Measurements from ENCODE around the gene BCL7C. TPM values are rescaled to one million over a fixed set of nuclear protein-coding genes. Genes with fewer than 3 reads are reported as not detected.

BCL7C gene
- total and polyA plus RNA-seq, 10 of the 15 experiments (the other 5 are each of a cell fraction or from before 2014, with no cell fraction given), result 1.1 to 30.5 (median 13.7) TPM

- FAIRE-seq (no peak), DNase-seq (ENCODE audit: low read depth, low spot score) (no peak), ATAC-seq (no peak)
- ChIA-PET RAD21 (ENCODE audit: unreplicated experiment) (interaction anchor here (0.9 to 4.0 kb wide), 8 partner anchors 14 to 86 kb away, joined by 3 to 88 read pairs (median 6); no protein-coding TSS in a partner anchor), POLR2A (interaction anchor here (0.6 to 2.7 kb wide), 5 partner anchors 9 to 242 kb away, joined by 3 to 13 read pairs (median 3); no protein-coding TSS in a partner anchor), SMC1A (ENCODE audit: uncharacterized antibody, unreplicated experiment) (interaction anchor here (0.8 to 8.8 kb wide), 13 partner anchors 8 to 157 kb away, joined by 3 to 146 read pairs (median 4); partner anchors contain the start of gene ZNF629), CTCF (interaction anchor here (0.8 to 7.5 kb wide), 11 partner anchors 21 to 205 kb away, joined by 3 to 174 read pairs (median 9); no protein-coding TSS in a partner anchor)
- Histone ChIP-seq H3K27ac (ENCODE audit: control insufficient read depth, insufficient read depth) (no peak overlapping the region), H3K36me3 (ENCODE audit: control insufficient read depth in 2 of 2, insufficient read depth in 2 of 2, low read length in 1 of 2) (no peaks in the 10 kb centered on the region), H3K9ac (ENCODE audit: control insufficient read depth, insufficient read depth, low read length) (no peak overlapping the region), H3K79me2 (ENCODE audit: control insufficient read depth, insufficient read depth, low read length) (no peaks in the 10 kb centered on the region), H3K9me3 (replicated peaks; ENCODE audit: control insufficient read depth, insufficient read depth, low read length) (peaks cover 2% of the 10 kb centered on the region; the same call in 2 of the 3 replicates), H3K4me3 (no peak overlapping the region), H3K27me3 (replicated peaks in 1 of 2; ENCODE audit: control insufficient read depth in 2 of 2, insufficient read depth in 2 of 2, low read length in 1 of 2) (no peaks in the 10 kb centered on the region), H4K20me1 (ENCODE audit: control insufficient read depth, insufficient read depth) (no peaks in the 10 kb centered on the region; the same call in 1 of the 2 replicates), H3K4me1 (ENCODE audit: control insufficient read depth, insufficient read depth, low read length) (peaks cover 33% of the 10 kb centered on the region), H2AFZ (ENCODE audit: control insufficient read depth, low read depth, low read length) (no peak overlapping the region), H3K4me2 (ENCODE audit: control insufficient read depth, insufficient read depth) (no peak overlapping the region)
- 95% methylated on average over 5 of the region's 5 CpGs for WGBS (ENCODE audit: insufficient coverage, insufficient replicate concordance, low lambda C conversion rate, missing lambda C conversion rate)
- in situ Hi-C loops (cut with MboI), result no loop called here
- intact Hi-C loops (cut with micrococcal nuclease; ENCODE audit: unreplicated experiment), result no loop called here
- TF ChIP-seq KAT2A (conservative IDR thresholded peaks at IDR 0.05; ENCODE audit: control insufficient read depth, low read depth, low read length) (no peak), TCF12 (IDR thresholded peaks at IDR 0.05; ENCODE audit: low read depth, low read length) (no peak), CBFB (IDR thresholded peaks at IDR 0.05; ENCODE audit: low read depth) (no peak), FOXK2 (IDR thresholded peaks at IDR 0.05) (no peak), ATF7 (IDR thresholded peaks at IDR 0.05; ENCODE audit: low read depth) (no peak), TARDBP (IDR thresholded peaks at IDR 0.05; ENCODE audit: borderline replicate concordance) (no peak), SIN3A (IDR thresholded peaks at IDR 0.05; ENCODE audit: low read depth, low read length) (no peak), SIX5 (IDR thresholded peaks at IDR 0.05; ENCODE audit: low read depth, low read length, severe bottlenecking) (no peak), RAD51 (IDR thresholded peaks at IDR 0.05) (no peak), USF1 (IDR thresholded peaks at IDR 0.05; ENCODE audit: borderline replicate concordance, extremely low read length, insufficient read depth, low read depth, low read length) (no peak), BMI1 (IDR thresholded peaks at IDR 0.05; ENCODE audit: borderline replicate concordance) (no peak), POLR2AphosphoS2 (IDR thresholded peaks at IDR 0.05; ENCODE audit: low read depth, low read length) (no peak), TBL1XR1 (IDR thresholded peaks at IDR 0.05; ENCODE audit: low read depth, low read length) (no peak), ZBED1 (IDR thresholded peaks at IDR 0.05; ENCODE audit: borderline replicate concordance) (no peak)
- TF ChIP-seq, protein P1, sequence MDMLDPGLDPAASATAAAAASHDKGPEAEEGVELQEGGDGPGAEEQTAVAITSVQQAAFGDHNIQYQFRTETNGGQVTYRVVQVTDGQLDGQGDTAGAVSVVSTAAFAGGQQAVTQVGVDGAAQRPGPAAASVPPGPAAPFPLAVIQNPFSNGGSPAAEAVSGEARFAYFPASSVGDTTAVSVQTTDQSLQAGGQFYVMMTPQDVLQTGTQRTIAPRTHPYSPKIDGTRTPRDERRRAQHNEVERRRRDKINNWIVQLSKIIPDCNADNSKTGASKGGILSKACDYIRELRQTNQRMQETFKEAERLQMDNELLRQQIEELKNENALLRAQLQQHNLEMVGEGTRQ (IDR thresholded peaks at IDR 0.05; ENCODE audit: borderline replicate concordance, low read depth, low read length), result no peak
- TF ChIP-seq, protein P2, sequence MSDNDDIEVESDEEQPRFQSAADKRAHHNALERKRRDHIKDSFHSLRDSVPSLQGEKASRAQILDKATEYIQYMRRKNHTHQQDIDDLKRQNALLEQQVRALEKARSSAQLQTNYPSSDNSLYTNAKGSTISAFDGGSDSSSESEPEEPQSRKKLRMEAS (IDR thresholded peaks at IDR 0.05; ENCODE audit: low read depth, low read length), result no peak
- BruUV-seq (replicated peaks), result no TSS peak
Observed at GRCh38 chr16:30900588-30900987, 6.7 kb upstream of the BCL7C start.

All from GM12878 (cell line).